Upper lobe of left lung (tissue), 4 donors: ENCODE results near the gene CNOT9.

Source experiments
- EP300 ChIP-seq, 4 donors: sonication (generic); formaldehyde crosslinking; IDR thresholded peaks; one replicate each; pipeline ENCODE4 v1.5.1; 2017; ENCODE audit warnings: antibody characterized with exemption in 4 of 4, control low read depth in 2 of 4
- POLR2A ChIP-seq, 4 donors: fragments of 450-650 bp; IDR thresholded peaks; one replicate each; pipeline ENCODE4 v1.5.1; 2016 to 2017; ENCODE audit warnings: antibody characterized with exemption in 4 of 4, mild to moderate bottlenecking in 2 of 4

GRCh38 chr2:218644721-218645120, 76.1 kb downstream of the CNOT9 start:
- TF ChIP-seq POLR2A (IDR thresholded peaks at IDR 0.05) (no peak), EP300 (IDR thresholded peaks at IDR 0.05) (no peak)
